Germinal center (tissue), 1 donor: ENCODE measurements around the gene NMUR1.
A peak's percentile ranks its signal among the peaks of the same experiment; 100 is the strongest.
"Not testable (repeated sequence)": the region's sequence is repeated elsewhere in the genome, so short reads cannot be mapped to it uniquely, and the experiment has no call there.

Source experiments
- DNase-seq: peaks from one replicate; pipeline ENCODE4 v3.0.0; 2012; ENCODE audit warnings: mixed read lengths, low spot score

NMUR1 gene, protein sequence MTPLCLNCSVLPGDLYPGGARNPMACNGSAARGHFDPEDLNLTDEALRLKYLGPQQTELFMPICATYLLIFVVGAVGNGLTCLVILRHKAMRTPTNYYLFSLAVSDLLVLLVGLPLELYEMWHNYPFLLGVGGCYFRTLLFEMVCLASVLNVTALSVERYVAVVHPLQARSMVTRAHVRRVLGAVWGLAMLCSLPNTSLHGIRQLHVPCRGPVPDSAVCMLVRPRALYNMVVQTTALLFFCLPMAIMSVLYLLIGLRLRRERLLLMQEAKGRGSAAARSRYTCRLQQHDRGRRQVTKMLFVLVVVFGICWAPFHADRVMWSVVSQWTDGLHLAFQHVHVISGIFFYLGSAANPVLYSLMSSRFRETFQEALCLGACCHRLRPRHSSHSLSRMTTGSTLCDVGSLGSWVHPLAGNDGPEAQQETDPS

DNA sequence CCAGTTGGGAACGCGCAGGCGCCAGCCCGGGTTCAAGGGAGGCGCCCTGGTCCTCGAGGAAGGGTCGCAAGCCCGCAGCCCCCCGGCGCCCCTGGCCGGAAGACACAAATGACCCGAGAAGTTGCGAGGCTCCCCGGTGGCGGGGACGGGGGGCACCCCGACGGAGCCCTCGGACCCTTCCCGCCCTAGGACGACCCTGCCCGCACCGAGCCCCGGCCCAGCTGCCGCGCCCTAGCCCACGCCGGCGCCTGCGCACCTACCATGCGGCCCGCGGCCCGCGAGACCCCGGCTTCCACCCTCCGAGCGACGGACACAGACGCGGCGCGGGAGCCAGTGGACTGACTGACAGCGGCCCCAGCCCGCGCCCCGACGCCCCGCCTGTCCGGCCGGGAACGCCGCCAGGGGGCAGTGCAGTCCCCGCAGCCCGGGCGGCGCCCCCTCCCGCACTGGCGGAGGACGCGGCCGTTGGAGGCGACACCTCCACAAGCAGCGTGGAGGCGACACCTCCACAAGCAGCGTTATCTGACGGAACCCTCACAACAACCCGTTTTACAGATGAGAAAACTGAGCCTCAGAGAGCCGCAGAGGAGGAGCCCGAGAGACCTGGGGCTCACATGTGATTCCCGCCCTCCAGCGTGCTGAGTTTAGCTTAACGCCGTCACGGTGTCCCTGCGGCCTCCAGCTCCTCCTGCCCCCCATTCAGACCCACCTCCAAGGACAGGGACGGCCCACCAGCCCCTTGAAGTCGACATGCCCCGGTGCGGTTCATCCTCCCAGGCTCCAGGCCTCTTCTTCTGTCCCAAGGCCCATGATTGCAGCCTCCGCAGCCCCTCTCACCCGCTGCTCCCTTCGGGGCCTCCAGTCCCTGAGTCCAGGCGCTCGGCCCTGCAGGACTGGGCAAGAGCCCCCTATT, at the start of gene NMUR1:
Gene NMUR1, minus strand, starts transcription at position 347 of the 913 bp plus-strand sequence. Its CDS starts 84 bp downstream, at position 263.
- peak; percentile 81 for DNase-seq

GRCh38 chr2:231579560-231579959, 49.3 kb upstream of the NMUR1 start:
- DNase-seq: no peak

DNA sequence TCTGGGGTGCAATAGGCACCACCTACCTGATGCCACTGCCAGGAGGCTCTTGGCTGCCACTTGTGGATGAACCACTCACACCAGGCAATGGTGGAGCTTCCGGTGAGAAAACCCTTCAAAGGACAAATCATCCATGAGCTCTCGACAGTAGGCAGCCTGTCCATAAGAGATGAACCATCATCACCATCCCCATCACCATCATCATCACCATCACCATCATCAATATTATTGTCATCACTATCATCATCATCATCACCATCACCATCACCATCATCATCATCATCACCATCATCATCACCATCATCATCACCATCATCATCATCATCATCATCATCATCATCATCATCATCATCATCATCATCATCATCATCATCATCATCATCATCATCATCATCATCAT, 48.4 kb upstream of the NMUR1 start:
- DNase-seq: not testable (repeated sequence)

- no peak for DNase-seq
Observed at GRCh38 chr2:231576465-231576864, 46.2 kb upstream of the NMUR1 start.

GRCh38 chr2:231575612-231576256, 45.5 kb upstream of the NMUR1 start:
- DNase-seq: no peak

DNA sequence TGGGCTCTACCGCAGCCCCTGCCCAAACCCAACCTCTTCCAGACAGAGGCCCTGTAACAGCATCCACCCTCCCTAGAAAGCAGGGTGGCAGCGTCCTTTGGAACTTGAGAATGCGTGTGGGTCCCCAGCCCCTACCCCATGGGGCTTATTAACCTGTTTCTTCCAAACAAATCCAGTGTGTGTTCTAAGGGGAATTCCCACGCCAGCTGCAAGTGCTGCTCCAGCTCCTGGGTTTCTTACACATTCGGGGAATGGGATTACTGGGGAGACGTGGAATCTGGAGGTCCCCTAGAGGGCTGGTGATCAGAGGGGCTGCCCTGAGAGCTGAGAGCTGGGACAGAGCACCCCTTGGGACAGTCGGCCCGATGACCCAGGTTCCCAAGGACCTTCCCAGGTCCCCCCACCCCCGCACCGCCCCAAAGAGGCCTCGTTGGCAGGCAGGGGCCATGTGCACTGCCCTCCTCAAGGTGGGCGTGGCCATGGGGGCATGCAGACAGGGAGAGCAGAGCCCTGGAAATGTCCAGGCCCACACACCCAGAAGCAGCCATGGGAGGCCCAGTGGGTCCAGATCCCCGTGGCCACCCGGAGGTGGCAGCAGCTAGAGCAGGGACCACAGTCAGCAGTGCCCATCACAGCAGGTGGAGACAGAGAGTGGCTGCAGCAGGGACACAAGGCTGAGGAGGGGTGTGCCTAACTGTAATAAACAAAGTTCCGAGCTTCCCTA, 43.6 kb upstream of the NMUR1 start:
- no peak for DNase-seq

- no peak for DNase-seq
Observed at GRCh38 chr2:231573096-231573495, 42.9 kb upstream of the NMUR1 start.

GRCh38 chr2:231571661-231572191, 41.5 kb upstream of the NMUR1 start:
- no peak for DNase-seq

- DNase-seq: not testable (repeated sequence)
Observed at GRCh38 chr2:231570915-231571314, 40.7 kb upstream of the NMUR1 start.

DNA sequence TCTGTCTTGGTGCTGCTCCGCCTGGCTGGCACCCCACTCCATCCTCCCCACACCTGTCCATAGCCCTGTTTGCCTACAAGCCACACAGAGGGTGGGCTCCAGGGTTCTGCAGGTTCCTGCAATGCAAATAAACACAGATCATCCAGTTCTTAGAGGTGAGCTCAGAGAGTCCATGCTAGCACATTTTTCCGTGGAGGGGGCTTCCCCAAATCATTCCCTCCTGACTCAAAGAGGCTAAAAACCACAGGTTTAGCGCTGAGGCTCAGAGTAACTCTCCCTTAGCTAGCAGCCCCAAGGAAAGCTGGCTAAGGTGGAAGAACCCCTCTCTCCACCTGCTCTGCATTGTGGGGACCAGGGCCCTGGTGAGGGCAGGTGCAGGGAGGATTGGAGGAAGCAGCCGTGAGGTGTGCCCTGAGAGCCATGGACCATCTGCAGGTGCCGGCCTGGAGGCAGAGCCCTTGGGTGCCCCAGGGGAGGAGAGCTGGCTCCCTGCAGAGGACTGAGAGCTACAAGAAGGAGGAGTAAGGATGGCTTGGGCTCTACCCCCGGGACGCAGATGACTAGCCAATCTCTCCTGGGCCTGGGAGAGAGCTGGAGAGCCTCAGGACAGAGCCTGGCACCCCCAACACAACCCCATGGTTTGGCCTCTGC, 38.7 kb upstream of the NMUR1 start:
- no peak for DNase-seq

GRCh38 chr2:231568098-231568784, 38.0 kb upstream of the NMUR1 start:
- no peak for DNase-seq

- DNase-seq: no peak
Observed at GRCh38 chr2:231567159-231567558, 36.9 kb upstream of the NMUR1 start.

GRCh38 chr2:231565887-231566594, 35.8 kb upstream of the NMUR1 start:
- DNase-seq: no peak

DNA sequence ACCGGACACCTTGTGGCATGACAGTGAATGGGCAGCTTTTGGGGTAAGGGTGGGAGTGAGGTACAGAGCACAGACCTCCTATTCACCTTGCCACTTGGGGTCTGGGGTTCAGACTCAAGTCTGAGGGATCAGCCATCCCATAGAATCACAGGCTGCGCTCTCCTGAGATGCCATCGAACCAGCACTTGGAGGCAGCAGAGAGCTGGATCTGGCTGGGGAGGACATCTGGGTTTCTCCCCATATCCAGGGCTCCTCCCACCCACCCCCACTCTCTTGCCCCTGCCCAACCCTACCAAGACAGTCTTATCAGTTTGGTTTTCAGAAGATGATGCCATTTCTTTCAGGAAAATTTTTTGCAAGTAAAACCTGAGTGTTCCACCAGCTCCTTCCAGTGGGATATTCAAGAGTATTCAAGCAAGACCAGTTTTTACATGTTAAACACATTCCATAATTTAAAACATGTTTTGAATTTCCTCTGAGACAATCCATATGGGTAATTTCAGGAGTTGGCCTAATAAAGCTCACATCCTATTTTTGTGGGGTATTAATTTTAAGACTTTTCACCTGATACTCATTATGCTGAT, 33.2 kb upstream of the NMUR1 start:
- DNase-seq: peak; percentile 38

DNA sequence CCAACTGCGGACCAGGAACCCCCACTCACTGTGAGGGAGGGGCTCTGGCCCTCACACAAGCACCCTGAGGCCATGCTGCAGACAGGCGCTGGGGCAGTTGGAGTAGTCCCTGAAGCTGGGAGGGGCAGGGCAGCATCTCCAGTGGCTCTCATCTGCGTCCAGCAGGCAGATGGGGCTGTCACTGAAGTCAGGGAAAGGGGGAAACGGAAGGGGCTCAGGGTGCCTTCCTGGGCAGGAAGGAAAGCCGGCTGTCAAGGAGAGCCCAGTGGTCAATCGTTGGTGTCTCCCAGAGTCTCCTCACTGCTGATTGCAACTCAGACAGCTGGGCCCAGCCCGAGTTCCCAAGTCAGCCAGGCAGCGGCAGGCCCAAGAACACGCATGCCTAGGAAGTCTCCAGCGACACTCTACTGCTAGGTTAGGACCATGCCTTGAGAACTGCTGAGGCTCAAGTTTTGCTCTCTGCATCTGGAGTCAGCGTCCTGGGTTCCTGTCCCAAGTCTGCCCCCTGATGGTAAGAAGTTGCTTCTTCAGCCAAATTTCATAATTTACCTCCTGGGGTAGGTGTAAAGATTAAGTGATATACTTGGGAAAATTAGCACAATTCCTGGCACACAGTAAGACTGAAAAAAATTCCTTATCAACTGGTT, 27.4 kb upstream of the NMUR1 start:
- DNase-seq: peak; percentile 81

DNA sequence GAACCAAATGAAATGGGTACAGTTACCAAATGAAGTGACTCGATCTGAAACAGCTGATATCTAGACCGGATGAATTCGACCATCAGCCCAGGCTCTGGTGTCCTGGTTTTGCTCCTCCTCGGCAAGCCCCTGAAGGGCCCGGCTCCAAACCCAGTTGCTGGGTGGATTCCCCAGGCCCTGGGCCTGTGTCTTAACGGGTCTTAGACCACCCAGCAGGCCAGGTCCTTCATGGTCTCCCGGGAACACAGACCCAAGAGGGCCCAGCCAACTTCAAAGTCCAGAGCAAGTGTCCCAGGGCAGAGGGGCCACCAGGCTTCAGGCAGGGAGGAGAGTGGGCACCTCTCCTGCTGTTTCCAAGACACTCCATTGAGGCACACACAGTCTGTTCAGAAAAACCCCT, 26.7 kb upstream of the NMUR1 start:
- no peak for DNase-seq

DNA sequence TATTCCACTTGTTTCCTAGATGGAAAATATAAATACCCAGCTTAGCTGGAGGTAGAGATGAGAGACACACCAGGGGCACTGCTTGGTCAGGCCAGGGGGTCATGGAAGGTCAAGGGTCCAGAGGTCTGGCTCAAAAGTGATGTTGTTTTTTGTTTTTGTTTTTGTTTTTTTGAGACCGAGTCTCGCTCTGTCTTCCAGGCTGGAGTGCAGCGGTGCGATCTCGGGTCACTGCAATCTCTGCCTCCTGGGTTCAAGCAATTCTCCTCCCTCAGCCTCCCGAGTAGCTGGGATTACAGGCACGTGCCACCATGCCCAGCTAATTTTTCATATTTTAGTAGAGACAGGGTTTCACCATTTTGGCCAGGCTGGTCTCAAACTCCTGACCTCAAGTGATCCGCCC, 26.3 kb upstream of the NMUR1 start:
- DNase-seq: not testable (repeated sequence)

- DNase-seq: no peak
Observed at GRCh38 chr2:231554748-231555545, 24.7 kb upstream of the NMUR1 start.
